ENCODE measurements around the gene BCL7B.
"Not testable (repeated sequence)": the region's sequence is repeated elsewhere in the genome, so short reads cannot be mapped to it uniquely, and the experiment has no call there.

The BCL7B gene

DNA sequence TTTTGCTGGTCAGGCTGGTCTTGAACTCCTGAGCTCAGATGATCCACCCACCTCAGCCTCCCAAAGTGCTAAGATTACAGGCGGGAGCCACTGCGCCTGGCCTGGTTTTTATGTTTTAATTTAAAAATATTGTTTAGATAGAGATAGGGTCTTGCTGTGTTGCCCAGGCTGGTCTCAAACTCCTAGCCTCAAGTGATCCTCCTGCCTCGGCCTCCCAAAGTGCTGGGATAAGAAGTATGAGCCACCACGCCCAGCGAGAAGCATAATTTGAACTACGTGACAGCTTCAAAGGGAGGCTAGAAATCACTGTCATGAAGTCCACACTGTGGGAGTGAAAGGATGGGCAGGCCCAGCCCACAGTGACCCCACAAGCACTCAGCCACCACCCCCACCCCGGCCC, 21.6 kb downstream of the BCL7B start:
- not testable (repeated sequence) for DNase-seq (ENCODE audit: low spot score in 2 of 2); H3K9me3 Mint-ChIP-seq; H3K27me3 Mint-ChIP-seq; ATAC-seq (ENCODE audit: low read depth); H3K4me3 Mint-ChIP-seq; H3K27ac Mint-ChIP-seq; H3K4me1 Mint-ChIP-seq
- H3K36me3 Mint-ChIP-seq = peaks cover 22% of the 10 kb centered on the region

DNA sequence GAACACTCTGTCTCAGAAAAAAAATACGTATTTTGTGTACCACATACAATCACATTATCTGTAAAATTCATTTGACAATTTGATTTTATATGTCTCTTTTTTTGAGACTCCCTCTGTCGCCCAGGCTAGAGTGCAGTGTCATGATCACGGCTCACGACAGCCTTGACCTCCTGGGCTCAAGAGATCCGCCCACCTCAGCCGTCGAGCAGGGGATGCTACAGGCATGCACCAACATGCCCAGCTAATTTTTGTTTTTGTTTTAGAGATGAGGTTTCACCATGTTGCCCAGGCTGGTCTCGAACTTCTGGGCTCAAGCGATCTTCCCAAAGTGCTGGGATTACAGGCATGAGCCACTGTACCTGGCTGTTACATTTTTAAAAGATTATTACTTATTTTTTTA, 23.7 kb downstream of the BCL7B start:
- DNase-seq (ENCODE audit: low spot score in 2 of 2) (no peak), ATAC-seq (ENCODE audit: low read depth) (no peak)
- H3K9me3 Mint-ChIP-seq = no peaks in the 10 kb centered on the region
- H3K4me1 Mint-ChIP-seq = no peaks in the 10 kb centered on the region
- peaks cover 17% of the 10 kb centered on the region for H3K36me3 Mint-ChIP-seq
- no peak overlapping the region for H3K27ac Mint-ChIP-seq
- no peak overlapping the region for H3K4me3 Mint-ChIP-seq
- H3K27me3 Mint-ChIP-seq = no peaks in the 10 kb centered on the region

DNA sequence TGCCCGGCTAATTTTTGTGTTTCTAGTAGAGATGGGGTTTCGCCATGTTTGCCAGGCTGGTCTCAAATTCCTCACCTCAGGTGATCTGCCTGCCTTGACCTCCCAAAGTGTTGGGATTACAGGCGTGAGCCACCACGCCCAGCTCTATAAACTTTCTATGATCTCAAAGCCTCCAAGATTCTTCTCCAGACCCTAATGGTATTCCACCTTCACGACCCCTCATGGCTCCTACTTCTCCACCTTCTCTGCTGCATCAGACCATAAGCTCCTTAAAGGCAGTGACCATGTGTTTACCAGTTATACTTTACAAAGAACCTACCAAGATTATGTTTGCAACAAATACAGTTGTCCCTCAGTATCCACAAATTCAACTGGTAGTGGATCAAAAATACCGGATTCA, 25.3 kb downstream of the BCL7B start:
- no peak for ATAC-seq (ENCODE audit: low read depth)
- Mint-ChIP-seq H3K4me3 (no peak overlapping the region), H3K4me1 (peaks cover 5% of the 10 kb centered on the region), H3K27ac (no peak overlapping the region), H3K27me3 (no peaks in the 10 kb centered on the region), H3K9me3 (no peaks in the 10 kb centered on the region), H3K36me3 (peaks cover 9% of the 10 kb centered on the region)
- no peak for DNase-seq (ENCODE audit: low spot score in 2 of 2)

DNA sequence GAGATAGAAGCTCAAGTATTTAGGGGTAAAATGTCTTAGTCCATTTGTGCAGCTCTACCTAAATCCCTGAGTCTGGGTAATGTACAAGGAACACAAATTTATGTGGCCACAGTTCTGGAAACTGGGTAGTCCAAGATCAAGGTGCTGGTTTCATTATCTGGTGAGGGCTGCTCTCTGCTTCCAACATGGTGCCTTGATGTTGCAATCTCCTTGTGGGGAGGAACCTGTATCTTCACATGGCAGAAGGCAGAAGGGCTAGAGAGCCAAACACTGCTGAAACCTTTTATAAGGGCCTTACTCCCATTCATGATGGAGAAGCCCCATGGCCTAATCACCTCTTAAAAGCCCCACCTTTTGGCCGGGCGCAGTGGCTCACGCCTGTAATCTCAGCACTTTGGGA, 26.7 kb downstream of the BCL7B start:
- H3K36me3 Mint-ChIP-seq = peaks cover 5% of the 10 kb centered on the region
- H3K27me3 Mint-ChIP-seq = no peaks in the 10 kb centered on the region
- H3K4me1 Mint-ChIP-seq = peaks cover 10% of the 10 kb centered on the region
- no peak overlapping the region for H3K4me3 Mint-ChIP-seq
- no peaks in the 10 kb centered on the region for H3K9me3 Mint-ChIP-seq
- DNase-seq (ENCODE audit: low spot score in 2 of 2) (no peak), ATAC-seq (ENCODE audit: low read depth) (no peak)
- H3K27ac Mint-ChIP-seq = no peak overlapping the region

DNA sequence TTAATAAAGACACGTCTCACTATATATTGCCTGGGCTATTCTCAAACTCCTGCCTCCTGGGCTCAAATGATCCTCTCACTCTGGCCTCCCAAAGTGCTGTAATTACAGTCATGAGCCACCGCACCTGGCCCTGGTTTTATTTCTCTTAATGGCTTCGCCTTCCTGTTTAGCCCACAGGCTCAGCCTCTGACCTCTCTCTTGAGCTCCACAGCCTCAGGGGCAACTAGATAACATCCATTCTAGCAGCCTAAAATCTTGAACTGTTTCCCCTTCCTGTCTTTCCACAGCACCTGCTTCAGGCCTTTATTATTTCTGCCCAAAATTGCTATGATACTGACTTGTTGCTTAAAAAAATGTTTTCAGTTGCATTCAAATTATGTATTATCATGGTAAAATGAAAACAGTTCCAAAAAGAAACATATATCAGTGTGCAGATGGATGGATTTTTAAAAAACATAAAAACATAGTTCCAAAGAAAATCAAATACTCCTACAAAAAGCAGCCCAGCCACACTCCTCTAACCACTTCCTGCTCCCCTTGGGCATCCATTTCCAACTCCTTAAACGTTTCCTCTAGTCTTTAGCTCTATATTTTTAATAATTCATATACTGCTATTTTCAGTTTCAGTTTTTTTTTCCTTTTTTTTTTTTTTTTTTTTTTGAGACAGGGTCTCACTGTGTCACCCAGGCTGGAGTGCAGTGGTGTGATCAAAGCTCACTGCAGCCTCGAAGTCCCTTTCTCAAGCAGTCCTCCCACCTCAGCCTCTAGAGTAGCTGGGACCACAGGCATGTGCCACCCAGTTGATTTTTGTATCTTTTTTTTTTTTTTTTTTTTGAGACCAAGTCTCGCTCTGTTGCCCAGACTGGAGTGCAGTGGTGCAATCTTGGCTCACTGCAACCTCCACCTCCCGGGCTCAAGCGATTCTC, 30.3 kb downstream of the BCL7B start:
- no peaks in the 10 kb centered on the region for H3K27me3 Mint-ChIP-seq
- no peaks in the 10 kb centered on the region for H3K9me3 Mint-ChIP-seq
- no peaks in the 10 kb centered on the region for H3K36me3 Mint-ChIP-seq
- peak overlapping the region; percentile 52 for H3K4me3 Mint-ChIP-seq
- DNase-seq (ENCODE audit: low spot score in 2 of 2) (no peak), ATAC-seq (ENCODE audit: low read depth) (no peak)
- peak overlapping the region; percentile 85 for H3K27ac Mint-ChIP-seq
- peaks cover 22% of the 10 kb centered on the region for H3K4me1 Mint-ChIP-seq

DNA sequence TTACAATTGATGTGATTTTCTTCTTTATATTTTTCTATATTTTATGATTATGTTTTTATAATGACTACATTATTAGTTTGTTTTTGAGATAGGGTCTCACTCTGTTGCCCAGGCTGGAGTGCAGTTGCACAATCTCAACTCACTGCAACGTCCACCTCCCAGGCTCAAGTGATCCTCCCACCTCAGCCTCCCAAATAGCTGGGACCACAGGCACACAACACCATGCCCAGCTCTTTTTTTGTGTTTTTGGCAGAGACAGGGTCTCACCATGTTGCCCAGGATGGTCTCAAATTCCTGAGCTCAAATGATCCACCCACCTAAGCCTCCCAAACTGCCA, 31.4 kb downstream of the BCL7B start:
- peak overlapping the region; percentile 75 for H3K27ac Mint-ChIP-seq
- H3K4me1 Mint-ChIP-seq = peaks cover 22% of the 10 kb centered on the region
- not testable (repeated sequence) for H3K4me3 Mint-ChIP-seq; DNase-seq (ENCODE audit: low spot score in 2 of 2); H3K9me3 Mint-ChIP-seq; ATAC-seq (ENCODE audit: low read depth); H3K36me3 Mint-ChIP-seq; H3K27me3 Mint-ChIP-seq

DNA sequence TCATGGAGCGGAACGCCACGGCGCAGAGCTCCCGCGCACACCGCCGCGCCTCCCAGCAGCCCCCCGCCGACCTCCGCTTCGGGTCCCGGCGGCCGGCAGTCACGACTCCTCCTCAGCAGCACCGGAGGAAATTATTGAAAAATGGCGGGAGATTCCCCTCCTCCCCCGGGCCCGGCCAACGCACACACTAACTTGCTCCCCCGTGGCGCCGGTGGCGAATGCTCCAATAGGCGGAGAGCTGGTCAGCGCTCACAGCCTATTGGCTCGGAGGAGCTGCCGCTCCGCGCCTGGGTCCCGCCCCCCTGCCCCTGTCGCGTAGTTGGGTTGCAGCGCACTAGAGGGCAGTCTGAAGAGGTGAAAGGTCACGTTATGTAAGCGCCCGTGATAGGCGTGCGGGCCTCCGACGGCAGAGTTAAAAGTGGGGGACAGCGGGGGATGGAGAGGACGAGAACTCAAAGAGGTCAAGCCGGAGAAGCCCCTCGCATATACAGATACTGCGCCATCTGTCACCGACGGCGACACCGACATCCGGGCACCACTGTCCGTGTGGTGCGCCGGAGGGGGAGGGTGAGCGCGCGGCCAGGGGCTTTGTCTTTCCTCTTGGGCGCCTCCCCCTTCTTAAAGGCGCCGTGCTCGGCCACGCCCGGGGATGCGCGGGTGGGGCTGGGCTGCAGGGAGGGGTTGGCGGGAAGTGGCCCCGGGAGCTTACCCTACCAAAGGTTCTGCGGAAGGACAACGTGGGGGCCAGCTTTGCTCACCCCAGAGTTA, 35.2 kb downstream of the BCL7B start, which contains the start of gene BAZ1B:
Gene BAZ1B, minus strand, starts transcription at position 189 of the 768 bp plus-strand sequence. CDS start 360 bp downstream, outside the sequence.
- peak within 1 kb of the TSS; percentile 97 for H3K27ac Mint-ChIP-seq
- DNase-seq (ENCODE audit: low spot score in 2 of 2) (peak; percentile 91 to 92), ATAC-seq (ENCODE audit: low read depth) (peak; percentile 89)
- H3K9me3 Mint-ChIP-seq = no peaks in the 10 kb centered on the region
- peaks cover 41% of the 10 kb centered on the region for H3K4me1 Mint-ChIP-seq
- peak within 1 kb of the TSS; percentile 95 for H3K4me3 Mint-ChIP-seq
- no peaks in the 10 kb centered on the region for H3K27me3 Mint-ChIP-seq
- peaks cover 12% of the 10 kb centered on the region for H3K36me3 Mint-ChIP-seq

DNA sequence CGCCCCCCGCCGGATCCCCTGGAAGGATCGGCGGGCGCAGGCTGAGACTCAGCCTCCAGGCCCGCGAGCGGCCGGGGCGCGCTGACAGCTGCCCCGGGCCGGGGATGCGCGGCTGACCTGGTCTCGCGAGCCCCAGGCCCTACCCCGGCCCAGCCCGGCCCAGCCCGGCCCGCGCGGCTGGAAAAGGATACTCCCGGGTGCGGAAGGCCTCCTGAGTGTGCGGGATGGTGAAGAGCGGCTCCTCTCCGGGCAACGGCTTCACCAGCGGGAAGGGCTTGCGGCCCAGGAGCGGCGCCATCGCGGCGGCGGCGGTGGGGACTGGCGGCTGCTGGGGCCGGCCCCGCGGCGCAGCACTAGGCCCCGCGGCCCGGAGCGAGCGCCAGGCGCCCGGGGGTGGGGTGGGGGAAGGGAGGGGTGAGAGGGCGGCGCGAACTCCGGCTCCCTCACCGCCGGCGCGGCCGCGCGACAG, 35.8 kb downstream of the BCL7B start:
- Mint-ChIP-seq H3K4me3 (peak overlapping the region; percentile 95), H3K36me3 (peaks cover 12% of the 10 kb centered on the region), H3K27ac (peak overlapping the region; percentile 97), H3K4me1 (peaks cover 35% of the 10 kb centered on the region), H3K9me3 (no peaks in the 10 kb centered on the region), H3K27me3 (no peaks in the 10 kb centered on the region)
- ATAC-seq (ENCODE audit: low read depth) = peak; percentile 31
- peak in 1 of 2 donors; percentile 5 for DNase-seq (ENCODE audit: low spot score in 2 of 2)

DNA sequence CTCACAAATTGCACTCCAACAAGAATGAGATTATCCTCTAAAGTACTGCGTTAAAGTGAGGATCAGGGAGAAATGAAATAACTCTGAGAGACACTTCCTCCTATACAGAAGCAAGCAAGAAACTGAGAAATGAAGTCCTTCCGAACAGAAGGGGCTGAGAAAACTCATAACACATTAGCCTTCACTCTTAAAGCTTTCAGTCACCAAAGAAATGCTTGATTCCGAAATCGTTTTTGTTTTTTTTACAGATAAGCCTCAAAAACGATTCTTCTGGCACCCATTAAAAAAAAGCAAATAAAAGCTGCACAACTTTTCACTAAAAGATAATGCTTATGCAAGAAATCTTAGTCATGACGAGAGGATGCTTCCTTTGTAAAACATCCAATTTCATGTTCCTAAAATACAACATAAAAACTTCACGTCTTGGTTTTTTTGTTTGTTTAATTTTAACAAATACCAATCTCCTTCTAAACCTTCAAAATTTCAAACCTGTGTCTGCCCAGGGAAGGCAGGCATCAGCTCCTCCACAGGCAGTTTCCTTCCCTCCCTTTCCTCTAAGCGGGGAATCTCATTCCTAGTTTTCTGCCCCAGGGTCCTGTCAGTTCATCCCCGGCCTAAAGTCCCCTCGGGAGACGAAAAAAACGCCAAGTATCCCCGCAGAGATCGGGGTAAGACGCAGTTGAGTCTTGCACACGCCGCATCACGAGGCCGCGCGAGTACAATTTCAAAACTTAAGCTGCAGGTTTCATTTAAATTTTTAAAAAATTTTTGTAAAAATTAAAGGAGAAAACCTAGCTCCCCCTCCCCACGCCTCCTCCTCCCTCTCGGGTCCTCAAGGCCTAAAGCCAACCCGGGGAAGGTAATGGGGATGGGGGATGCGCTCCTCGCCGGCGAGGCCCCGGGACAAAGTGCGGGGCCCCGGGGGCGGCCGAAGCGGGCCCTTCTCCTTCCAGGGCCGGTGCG, 36.5 kb downstream of the BCL7B start:
- peak overlapping the region; percentile 82 for H3K4me3 Mint-ChIP-seq
- peak overlapping the region; percentile 77 for H3K27ac Mint-ChIP-seq
- ATAC-seq (ENCODE audit: low read depth) (no peak), DNase-seq (ENCODE audit: low spot score in 2 of 2) (no peak)
- peaks cover 35% of the 10 kb centered on the region for H3K4me1 Mint-ChIP-seq
- no peaks in the 10 kb centered on the region for H3K9me3 Mint-ChIP-seq
- no peaks in the 10 kb centered on the region for H3K27me3 Mint-ChIP-seq
- H3K36me3 Mint-ChIP-seq = peaks cover 12% of the 10 kb centered on the region

DNA sequence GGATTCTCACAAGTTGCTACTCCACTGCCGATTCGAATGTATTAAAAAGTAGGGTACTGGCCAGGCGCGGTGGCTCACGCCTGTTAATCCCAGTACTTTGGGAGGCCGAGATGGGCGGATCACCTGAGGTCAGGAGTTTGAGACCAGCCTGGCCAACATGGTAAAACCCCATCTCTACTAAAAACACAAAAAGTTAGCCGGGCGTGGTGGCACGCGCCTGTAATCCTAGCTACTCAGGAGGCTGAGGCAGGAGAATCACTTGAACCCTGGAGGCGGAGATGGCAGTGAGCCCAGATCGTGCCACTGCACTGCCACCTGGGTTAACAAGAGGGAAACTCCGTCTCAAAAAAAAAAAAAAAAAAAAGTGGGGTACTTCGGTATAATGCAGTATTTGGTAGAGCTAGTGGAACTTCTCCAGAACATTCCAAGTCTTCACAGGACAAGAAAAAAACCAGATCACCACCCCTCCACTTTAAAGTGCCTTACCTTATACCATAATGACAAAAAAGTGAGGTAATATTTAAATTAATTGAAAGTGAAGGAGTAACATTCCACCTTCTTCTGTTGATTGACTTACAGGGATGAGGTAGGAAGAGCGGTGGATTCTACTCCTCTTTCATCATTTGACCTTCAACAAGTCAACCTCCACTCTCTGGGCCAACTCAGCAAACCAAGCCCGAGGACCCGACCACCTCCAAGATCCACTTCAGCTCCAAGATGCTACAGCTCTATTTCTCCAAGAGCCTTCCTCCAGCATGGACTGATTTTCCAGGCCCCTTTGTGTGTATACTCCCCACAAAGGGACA, 37.4 kb downstream of the BCL7B start:
- Mint-ChIP-seq H3K36me3 (peaks cover 13% of the 10 kb centered on the region), H3K27me3 (no peaks in the 10 kb centered on the region), H3K4me3 (peak overlapping the region; percentile 82), H3K27ac (peak overlapping the region; percentile 77), H3K9me3 (no peaks in the 10 kb centered on the region), H3K4me1 (peaks cover 32% of the 10 kb centered on the region)
- DNase-seq (ENCODE audit: low spot score in 2 of 2) (no peak), ATAC-seq (ENCODE audit: low read depth) (no peak)

DNA sequence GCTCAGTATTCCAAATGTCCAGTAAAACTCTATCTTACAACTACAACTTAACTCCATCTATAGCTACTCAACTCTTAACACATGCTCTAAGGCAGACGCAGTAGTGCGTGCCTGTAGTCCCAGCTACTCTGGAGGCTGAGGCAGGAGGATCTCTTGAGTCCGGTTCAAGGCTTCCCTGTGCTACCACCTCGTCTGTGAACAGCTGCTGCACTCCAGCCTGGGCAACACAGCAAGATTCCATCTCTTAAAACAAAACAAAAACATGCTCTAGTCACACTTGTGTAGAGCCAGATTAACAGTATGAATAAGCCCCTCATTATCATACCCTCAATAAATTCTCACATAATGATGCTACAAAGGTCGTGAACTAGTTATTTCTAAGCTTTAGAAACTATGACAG, 39.0 kb downstream of the BCL7B start:
- no peak for DNase-seq (ENCODE audit: low spot score in 2 of 2)
- Mint-ChIP-seq H3K27me3 (no peaks in the 10 kb centered on the region), H3K4me1 (peaks cover 28% of the 10 kb centered on the region), H3K27ac (peak overlapping the region; percentile 57), H3K9me3 (no peaks in the 10 kb centered on the region), H3K36me3 (peaks cover 18% of the 10 kb centered on the region), H3K4me3 (peak overlapping the region; percentile 43)
- ATAC-seq (ENCODE audit: low read depth) = no peak

DNA sequence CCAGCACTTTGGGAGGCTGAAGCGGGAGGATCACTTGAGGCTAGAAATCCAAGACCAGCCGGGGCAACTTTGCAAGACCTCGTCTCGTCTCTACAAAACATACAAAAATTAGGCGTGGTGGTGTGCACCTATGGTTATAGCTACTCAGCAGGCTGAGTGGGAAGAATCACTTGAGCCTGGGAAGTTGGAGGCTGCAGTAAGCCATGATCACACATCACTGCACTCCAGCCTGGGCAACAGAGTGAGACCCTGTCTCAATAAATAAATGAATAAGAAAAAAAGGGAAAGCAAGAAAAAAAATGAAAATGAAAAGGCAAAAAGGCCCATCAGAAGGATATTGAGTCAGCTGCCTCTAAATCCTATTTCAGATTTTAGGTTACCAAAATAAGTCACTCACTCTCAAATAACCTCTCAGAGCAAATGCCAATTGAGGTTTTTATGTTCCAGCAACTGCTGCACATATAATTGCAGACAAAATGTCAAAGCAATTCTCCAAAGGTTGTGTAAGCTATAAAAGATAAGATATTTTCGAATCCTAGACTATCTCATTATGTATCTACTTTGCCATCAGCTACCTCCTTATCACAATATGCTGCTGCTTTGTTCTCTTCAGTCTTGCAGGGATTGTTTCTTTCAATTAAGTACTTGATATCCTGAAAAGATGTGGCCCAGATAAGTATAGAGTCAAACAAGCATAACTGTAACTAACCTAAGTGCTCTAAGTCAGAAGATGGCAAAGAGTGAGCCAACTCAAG, 40.1 kb downstream of the BCL7B start:
- H3K4me3 Mint-ChIP-seq = no peak overlapping the region

More for the DNA sequence above, 40.1 kb downstream of the BCL7B start:
- Mint-ChIP-seq H3K27ac (no peak overlapping the region), H3K4me1 (peaks cover 32% of the 10 kb centered on the region), H3K9me3 (no peaks in the 10 kb centered on the region), H3K27me3 (no peaks in the 10 kb centered on the region), H3K36me3 (peaks cover 20% of the 10 kb centered on the region)
- ATAC-seq (ENCODE audit: low read depth) (no peak), DNase-seq (ENCODE audit: low spot score in 2 of 2) (no peak)
